ENCODE data around the gene PLPP3.
"Not testable (repeated sequence)": the region's sequence is repeated elsewhere in the genome, so short reads cannot be mapped to it uniquely, and the experiment has no call there.

- not testable (repeated sequence) for TF ChIP-seq CTCF, POLR2A (IDR thresholded peaks at IDR 0.05)
Measured at GRCh38 chr1:56610097-56610496, 30.7 kb upstream of the PLPP3 start.

All from testis (tissue), 2 donors.